Measurements from ENCODE around the gene APPL2.

Gene APPL2

DNA sequence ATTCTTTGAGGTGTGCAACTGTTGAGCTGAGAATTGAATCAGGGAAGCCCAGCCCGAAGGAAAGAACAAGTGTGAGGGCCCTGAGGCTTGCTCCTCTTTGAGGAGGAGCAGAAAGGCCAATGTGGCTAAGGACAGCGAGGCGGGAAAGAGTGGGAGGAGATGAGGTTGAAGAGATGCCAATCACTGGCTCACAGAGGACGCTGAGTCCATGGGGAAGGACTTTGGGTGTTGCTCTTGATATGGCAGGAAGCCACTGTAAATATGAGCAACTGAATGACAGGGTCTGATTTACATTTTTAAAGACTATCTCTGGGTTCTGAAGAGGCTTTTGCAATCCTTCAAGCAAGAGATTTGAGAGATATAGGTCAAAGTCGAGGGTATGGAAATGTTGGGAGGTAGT, 3.3 kb upstream of the APPL2 start:
- H3K36me3 Mint-ChIP-seq (ENCODE audit: low read depth) = peaks cover 13% of the 10 kb centered on the region
- H3K9me3 Mint-ChIP-seq = no peaks in the 10 kb centered on the region
- peaks cover 4% of the 10 kb centered on the region for H3K27me3 Mint-ChIP-seq
- H3K4me1 Mint-ChIP-seq (ENCODE audit: low read depth) = peaks cover 16% of the 10 kb centered on the region
- no peak overlapping the region for H3K27ac Mint-ChIP-seq
- intact Hi-C loops (cut with micrococcal nuclease) = loop anchor here (5.0 kb wide), 1 partner anchor 1282 kb away; a partner anchor contains a TSS
- no peak overlapping the region for H3K4me3 Mint-ChIP-seq

DNA sequence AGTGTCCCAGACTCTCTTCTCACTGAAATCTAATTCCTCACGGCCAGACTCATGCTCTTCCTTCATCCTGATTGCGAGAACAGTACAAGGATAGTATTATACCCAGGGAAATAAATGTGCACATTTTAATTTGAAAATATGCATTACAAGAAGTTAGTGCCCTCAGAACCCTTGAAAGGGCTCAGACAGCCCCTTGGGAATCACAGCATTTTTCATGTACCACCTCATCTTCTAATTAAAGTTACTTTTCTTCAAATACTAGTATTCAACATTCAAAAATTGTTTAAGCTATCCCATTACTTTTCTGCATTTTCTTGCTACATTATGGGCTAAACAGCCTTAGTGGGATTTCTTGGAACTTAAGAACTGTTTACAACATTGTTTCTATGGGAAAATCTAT, 1.7 kb upstream of the APPL2 start:
- Mint-ChIP-seq H3K9me3 (no peaks in the 10 kb centered on the region), H3K36me3 (ENCODE audit: low read depth) (peaks cover 24% of the 10 kb centered on the region), H3K4me1 (ENCODE audit: low read depth) (peaks cover 32% of the 10 kb centered on the region), H3K27me3 (peaks cover 2% of the 10 kb centered on the region), H3K4me3 (no peak overlapping the region), H3K27ac (no peak overlapping the region)
- intact Hi-C loops (cut with micrococcal nuclease) = loop anchor here (5.0 kb wide), 1 partner anchor 1280 kb away; a partner anchor contains a TSS

DNA sequence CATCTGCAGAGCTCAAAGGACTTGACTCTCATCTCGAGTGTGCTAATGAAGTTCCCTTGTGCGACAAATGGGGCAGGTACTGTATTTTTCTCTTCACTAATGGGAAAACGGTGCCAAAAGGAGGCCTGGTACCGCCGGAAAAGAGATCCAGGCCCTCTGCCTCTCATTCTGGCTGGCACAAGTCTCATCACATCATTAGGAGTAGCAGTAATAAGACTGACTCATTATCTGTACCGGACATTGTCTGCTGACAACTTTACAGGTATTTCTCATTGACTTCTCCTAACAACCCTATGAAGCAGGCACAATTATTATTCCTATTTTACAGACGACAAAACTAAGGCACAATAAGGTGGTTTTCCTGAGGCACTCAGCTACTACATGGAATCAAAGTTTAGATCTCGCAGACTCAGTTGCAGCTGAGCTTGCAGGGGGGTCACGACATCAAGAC, 668 bp downstream of the APPL2 start:
- Mint-ChIP-seq H3K27ac (peak overlapping the region; percentile 93), H3K9me3 (no peaks in the 10 kb centered on the region), H3K4me1 (ENCODE audit: low read depth) (peaks cover 56% of the 10 kb centered on the region), H3K36me3 (ENCODE audit: low read depth) (peaks cover 48% of the 10 kb centered on the region), H3K4me3 (peak overlapping the region; percentile 86), H3K27me3 (peaks cover 2% of the 10 kb centered on the region)
- intact Hi-C loops (cut with micrococcal nuclease) = loop anchor here (5.0 kb wide), 1 partner anchor 1278 kb away; a partner anchor contains a TSS

DNA sequence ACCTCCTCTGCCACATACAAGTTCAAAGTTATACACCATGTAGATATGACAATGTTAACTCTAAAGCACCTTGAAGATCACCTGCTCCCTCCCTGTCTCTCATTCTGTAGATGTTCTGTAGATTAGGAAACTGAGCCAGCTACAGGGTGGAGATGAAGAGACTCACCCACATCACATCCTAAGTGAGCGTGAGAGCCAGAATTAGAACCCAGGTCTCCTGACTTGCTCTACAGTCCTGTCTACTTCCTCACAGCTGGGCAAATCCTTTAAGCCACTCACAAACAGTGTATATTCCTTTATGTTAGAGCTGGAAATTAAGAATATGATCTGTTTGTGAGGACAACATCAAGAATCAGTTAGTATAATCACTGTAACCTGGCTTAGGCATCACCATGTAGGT, 1.8 kb downstream of the APPL2 start:
- Mint-ChIP-seq H3K4me3 (peak overlapping the region; percentile 86), H3K27ac (peak overlapping the region; percentile 93), H3K36me3 (ENCODE audit: low read depth) (peaks cover 59% of the 10 kb centered on the region), H3K9me3 (no peaks in the 10 kb centered on the region), H3K27me3 (peaks cover 2% of the 10 kb centered on the region), H3K4me1 (ENCODE audit: low read depth) (peaks cover 67% of the 10 kb centered on the region)
- intact Hi-C loops (cut with micrococcal nuclease) = loop anchor here (1.0 kb wide), 1 partner anchor 8 kb away; no protein-coding TSS in a partner anchor

DNA sequence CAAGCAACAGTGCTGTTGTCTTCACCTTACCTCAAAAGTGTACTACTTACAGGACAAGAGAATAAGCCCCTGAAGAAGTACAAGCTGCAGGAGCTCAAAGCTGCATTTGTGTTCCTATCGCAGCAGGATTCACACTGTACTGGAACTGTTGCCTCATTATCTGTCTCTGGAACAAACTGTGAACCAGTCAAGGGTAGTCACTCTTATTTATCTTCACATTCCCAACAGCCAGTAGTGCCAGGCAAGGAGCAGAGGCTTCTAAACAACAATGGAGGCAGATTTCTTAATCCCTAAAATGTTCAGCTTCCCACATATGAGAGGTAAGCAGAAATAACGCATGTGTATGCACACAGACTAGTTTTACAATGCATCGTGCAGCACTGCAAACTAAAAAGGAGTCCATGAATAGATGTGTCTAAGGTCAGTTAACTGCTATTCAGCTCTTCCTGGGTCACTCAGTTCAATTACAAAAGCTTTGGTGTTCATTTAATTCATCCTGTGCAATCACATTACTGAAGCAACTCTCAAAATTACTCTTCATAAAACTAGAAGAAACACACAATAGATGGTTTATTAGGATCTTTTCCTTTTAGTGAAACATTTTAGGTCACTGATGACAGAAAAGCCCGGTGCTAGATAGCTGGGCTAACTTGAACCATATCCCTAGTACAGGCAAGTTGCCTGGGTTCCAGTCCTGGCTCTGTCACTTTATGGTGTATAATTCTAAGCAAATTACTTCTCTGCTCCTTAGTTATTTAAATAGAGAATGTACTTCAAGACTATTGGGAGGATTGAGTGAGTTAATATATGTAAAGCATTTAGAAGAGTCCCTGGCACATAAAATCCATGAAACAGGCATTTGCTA, 2.7 kb downstream of the APPL2 start:
- peak overlapping the region; percentile 42 for H3K4me3 Mint-ChIP-seq
- intact Hi-C loops (cut with micrococcal nuclease) = no loop called here
- H3K9me3 Mint-ChIP-seq = no peaks in the 10 kb centered on the region
- H3K27me3 Mint-ChIP-seq = peaks cover 2% of the 10 kb centered on the region
- H3K4me1 Mint-ChIP-seq (ENCODE audit: low read depth) = peaks cover 74% of the 10 kb centered on the region
- peaks cover 67% of the 10 kb centered on the region for H3K36me3 Mint-ChIP-seq (ENCODE audit: low read depth)
- H3K27ac Mint-ChIP-seq = no peak overlapping the region

DNA sequence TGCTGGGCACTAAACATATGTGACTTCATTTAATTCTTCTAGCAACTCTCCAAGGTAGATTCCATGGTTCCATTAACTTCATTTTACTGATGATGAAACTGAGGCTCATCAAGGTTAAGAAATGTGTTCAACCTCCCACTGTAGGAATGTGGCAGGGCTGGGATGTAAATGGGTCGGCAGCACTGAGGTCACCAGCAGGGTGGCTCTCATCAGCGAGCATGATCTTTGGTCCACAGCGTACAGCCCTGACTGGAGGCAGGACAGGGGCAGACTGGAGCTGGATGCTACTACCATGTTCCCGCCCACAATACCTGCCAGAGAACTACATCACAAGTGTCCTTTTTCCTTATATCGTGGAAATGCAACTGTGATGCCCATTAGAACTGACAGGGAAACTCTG, 4.6 kb downstream of the APPL2 start:
- intact Hi-C loops (cut with micrococcal nuclease) = no loop called here
- H3K36me3 Mint-ChIP-seq (ENCODE audit: low read depth) = peaks cover 86% of the 10 kb centered on the region
- peaks cover 83% of the 10 kb centered on the region for H3K4me1 Mint-ChIP-seq (ENCODE audit: low read depth)

DNA sequence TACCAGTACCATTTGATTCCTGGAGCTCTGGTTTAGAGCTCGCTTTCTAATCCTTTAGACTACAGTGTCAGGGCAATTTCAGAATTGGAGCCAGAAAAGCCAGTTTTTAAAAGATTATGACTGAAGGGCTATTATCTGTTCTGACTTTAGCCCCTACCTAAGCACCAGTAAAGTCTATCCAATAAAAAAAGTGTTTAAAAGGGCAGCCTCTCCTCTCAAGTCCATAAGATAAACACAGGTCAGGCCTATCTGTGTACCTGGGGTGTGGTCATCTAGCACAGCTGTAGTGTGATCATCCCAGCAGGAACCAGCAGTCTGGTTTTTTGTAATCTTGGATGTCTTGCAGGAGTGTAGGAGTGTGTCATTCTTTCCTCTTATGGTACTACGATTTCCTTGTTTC, 6.6 kb downstream of the APPL2 start:
- Mint-ChIP-seq H3K27ac (peak overlapping the region; percentile 80), H3K27me3 (no peaks in the 10 kb centered on the region), H3K36me3 (ENCODE audit: low read depth) (peaks cover 83% of the 10 kb centered on the region), H3K4me3 (no peak overlapping the region), H3K4me1 (ENCODE audit: low read depth) (peaks cover 93% of the 10 kb centered on the region), H3K9me3 (no peaks in the 10 kb centered on the region)
- intact Hi-C loops (cut with micrococcal nuclease) = loop anchor here (10.0 kb wide), 1 partner anchor 155 kb away; no protein-coding TSS in a partner anchor

More for the DNA sequence above, 4.6 kb downstream of the APPL2 start:
- H3K4me3 Mint-ChIP-seq = no peak overlapping the region
- H3K27ac Mint-ChIP-seq = no peak overlapping the region
- H3K9me3 Mint-ChIP-seq = no peaks in the 10 kb centered on the region
- no peaks in the 10 kb centered on the region for H3K27me3 Mint-ChIP-seq

DNA sequence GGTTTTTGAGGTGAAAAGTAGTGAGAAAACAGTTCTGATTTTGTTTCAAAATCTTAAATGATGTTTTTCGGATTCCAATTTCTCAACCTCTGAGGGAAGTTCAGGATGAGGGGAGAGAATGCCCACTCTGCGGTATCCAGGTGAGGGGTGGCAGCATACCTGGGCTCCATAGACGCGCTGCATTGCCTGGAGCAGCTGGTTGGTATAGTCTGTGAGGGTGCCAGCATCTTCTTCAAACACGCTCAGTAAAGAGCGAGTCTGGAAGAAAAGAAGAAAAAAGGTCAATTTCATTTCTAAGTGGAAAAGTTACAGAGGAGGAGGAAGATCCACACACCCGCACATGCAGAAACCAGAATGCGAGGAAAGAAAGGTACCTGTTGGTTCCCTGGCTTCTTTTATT, 7.0 kb downstream of the APPL2 start:
- H3K27me3 Mint-ChIP-seq = no peaks in the 10 kb centered on the region
- peak overlapping the region; percentile 80 for H3K27ac Mint-ChIP-seq
- no peaks in the 10 kb centered on the region for H3K9me3 Mint-ChIP-seq
- H3K4me3 Mint-ChIP-seq = peak overlapping the region; percentile 46
- intact Hi-C loops (cut with micrococcal nuclease) = loop anchor here (10.0 kb wide), 1 partner anchor 156 kb away; no protein-coding TSS in a partner anchor
- H3K36me3 Mint-ChIP-seq (ENCODE audit: low read depth) = peaks cover 83% of the 10 kb centered on the region
- peaks cover 93% of the 10 kb centered on the region for H3K4me1 Mint-ChIP-seq (ENCODE audit: low read depth)

DNA sequence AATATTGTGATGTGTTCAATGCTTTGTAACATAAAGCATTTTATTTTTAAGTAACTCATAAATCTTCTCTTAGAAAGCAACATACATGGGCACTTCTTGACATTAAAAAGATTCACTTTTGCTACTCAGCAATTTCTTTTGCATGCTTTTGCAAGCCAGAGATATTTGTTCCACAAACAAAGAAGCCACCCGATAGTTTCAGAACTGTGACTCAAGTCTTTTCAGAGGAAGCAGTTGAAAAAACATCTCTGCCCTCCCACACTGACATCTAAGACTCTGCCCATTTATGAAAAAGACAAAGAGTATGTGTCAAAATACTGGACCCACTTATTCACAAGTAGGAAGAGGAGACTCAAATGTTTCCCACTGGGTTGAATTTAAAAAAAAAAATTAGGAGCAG, 7.5 kb downstream of the APPL2 start:
- Mint-ChIP-seq H3K4me3 (no peak overlapping the region), H3K36me3 (ENCODE audit: low read depth) (peaks cover 87% of the 10 kb centered on the region), H3K4me1 (ENCODE audit: low read depth) (peaks cover 93% of the 10 kb centered on the region), H3K27ac (peak overlapping the region; percentile 80), H3K27me3 (no peaks in the 10 kb centered on the region), H3K9me3 (no peaks in the 10 kb centered on the region)
- intact Hi-C loops (cut with micrococcal nuclease) = loop anchor here (10.0 kb wide), 1 partner anchor 156 kb away; no protein-coding TSS in a partner anchor

DNA sequence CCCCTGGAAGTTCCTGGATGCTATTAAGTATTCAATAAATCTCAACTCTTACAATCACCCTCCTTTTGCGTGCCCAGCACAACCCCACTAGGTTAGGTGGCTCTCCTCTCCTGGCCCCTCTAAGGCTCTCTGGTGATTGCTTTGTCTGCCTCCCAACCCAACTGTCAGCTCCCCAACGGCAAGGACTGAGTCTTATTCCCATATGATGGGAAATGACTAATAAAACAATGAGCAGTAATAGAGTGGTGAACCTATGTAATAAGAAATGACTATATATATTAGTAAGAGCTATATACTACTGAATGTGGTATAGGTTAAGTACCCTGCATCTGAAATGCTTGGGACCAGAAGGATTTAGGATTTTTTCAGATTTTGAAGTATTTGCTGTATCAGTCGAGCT, 8.1 kb downstream of the APPL2 start:
- no peaks in the 10 kb centered on the region for H3K27me3 Mint-ChIP-seq
- peaks cover 88% of the 10 kb centered on the region for H3K36me3 Mint-ChIP-seq (ENCODE audit: low read depth)
- peaks cover 93% of the 10 kb centered on the region for H3K4me1 Mint-ChIP-seq (ENCODE audit: low read depth)
- H3K4me3 Mint-ChIP-seq = peak overlapping the region; percentile 45
- no peaks in the 10 kb centered on the region for H3K9me3 Mint-ChIP-seq
- intact Hi-C loops (cut with micrococcal nuclease) = loop anchor here (10.0 kb wide), 1 partner anchor 157 kb away; no protein-coding TSS in a partner anchor
- H3K27ac Mint-ChIP-seq = peak overlapping the region; percentile 80

DNA sequence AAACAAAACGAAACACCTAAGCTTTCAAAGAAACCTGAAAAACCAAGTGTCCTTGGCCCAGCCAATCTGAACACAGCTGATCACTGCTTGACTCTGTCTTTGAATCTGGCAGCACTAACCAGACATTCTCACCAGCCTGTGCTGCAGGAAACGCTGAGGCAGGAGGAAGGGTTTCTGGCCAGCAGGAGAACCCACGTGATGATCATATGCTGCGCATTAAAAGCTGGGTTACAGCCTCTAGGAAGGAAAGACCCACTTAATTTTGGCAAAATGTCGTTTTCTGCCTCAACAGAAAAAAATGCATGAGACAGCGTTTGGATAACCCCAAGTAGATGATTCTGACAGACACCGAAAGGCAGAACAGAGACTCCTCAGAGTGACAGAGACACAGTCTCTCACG, 9.8 kb downstream of the APPL2 start:
- intact Hi-C loops (cut with micrococcal nuclease) = loop anchor here (1.0 to 10.0 kb wide), 2 partner anchors 8 to 159 kb away; no protein-coding TSS in a partner anchor
- Mint-ChIP-seq H3K9me3 (no peaks in the 10 kb centered on the region), H3K4me3 (peak overlapping the region; percentile 20), H3K27ac (peak overlapping the region; percentile 80), H3K4me1 (ENCODE audit: low read depth) (peaks cover 90% of the 10 kb centered on the region), H3K36me3 (ENCODE audit: low read depth) (peaks cover 88% of the 10 kb centered on the region), H3K27me3 (no peaks in the 10 kb centered on the region)

DNA sequence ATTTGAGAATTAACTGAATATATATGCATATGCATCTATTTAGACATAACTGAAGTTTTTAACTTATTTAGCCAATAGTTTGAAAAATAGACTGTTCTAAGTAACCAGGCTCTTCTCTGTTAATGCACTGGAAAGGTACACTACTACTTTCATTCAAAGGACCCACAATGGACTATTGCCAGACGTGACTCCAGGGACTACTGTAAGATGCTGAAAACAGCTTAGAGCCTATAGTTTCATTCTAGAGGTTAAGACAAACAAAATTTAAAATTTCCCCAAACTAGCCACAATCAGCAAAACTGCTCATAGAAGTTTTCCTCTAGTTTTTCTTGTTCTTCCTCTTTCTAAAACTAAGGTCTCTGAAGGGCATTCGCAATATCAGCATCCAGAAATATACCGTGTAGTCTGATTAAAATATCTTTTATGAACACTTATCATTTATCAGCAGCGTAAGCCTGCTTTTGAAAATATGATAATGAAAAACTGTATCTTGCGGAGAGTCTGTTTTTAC, 10.4 kb downstream of the APPL2 start:
- peak overlapping the region; percentile 80 for H3K27ac Mint-ChIP-seq
- intact Hi-C loops (cut with micrococcal nuclease) = loop anchor here (1.0 to 10.0 kb wide), 2 partner anchors 9 to 159 kb away; no protein-coding TSS in a partner anchor
- H3K36me3 Mint-ChIP-seq (ENCODE audit: low read depth) = peaks cover 88% of the 10 kb centered on the region
- H3K9me3 Mint-ChIP-seq = no peaks in the 10 kb centered on the region
- peak overlapping the region; percentile 50 for H3K4me3 Mint-ChIP-seq
- no peaks in the 10 kb centered on the region for H3K27me3 Mint-ChIP-seq
- peaks cover 86% of the 10 kb centered on the region for H3K4me1 Mint-ChIP-seq (ENCODE audit: low read depth)

DNA sequence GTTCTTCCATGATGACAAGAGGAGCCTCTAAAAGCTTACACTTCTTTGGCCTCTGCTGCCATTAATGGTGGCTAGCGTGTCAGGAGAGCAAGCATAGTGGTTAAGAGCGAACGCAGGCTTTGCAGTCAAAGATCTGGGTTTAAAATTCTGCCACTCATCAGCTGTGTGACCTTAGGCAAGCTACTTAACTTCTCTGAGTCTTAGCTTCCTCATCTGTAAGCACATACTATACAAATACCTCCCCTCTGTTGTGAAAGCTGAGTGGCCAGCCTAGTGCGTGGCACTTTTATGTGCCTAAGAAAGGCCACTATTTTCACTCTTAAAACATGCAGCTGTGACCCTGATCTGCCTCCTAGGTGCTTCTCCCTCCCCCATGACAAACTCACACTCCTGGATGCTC, 11.6 kb downstream of the APPL2 start:
- no peaks in the 10 kb centered on the region for H3K27me3 Mint-ChIP-seq
- peaks cover 79% of the 10 kb centered on the region for H3K4me1 Mint-ChIP-seq (ENCODE audit: low read depth)
- peak overlapping the region; percentile 80 for H3K27ac Mint-ChIP-seq

DNA sequence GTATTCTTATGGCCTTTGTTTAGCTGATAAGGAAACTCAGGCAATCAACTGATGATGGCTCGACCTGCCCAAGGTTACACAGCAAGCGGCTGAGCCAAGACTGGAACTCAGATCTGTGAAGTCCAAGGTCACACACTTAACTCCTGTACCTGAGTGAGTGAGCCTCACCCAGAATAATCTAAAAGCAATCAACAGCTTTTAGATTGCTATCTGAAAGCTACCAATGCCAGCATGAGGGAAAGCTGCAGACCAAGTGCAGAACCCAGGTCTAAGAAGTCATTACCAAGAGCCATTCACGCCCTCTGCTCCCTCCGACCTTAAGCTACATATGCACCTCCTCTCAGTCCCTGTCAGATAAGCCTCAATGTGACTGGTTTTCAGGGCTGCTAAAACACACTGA, 12.1 kb downstream of the APPL2 start:
- Mint-ChIP-seq H3K4me1 (ENCODE audit: low read depth) (peaks cover 74% of the 10 kb centered on the region), H3K27ac (peak overlapping the region; percentile 80), H3K27me3 (no peaks in the 10 kb centered on the region), H3K4me3 (no peak overlapping the region), H3K9me3 (no peaks in the 10 kb centered on the region), H3K36me3 (ENCODE audit: low read depth) (peaks cover 87% of the 10 kb centered on the region)
- intact Hi-C loops (cut with micrococcal nuclease) = loop anchor here (10.0 kb wide), 1 partner anchor 161 kb away; no protein-coding TSS in a partner anchor

More for the DNA sequence above, 11.6 kb downstream of the APPL2 start:
- intact Hi-C loops (cut with micrococcal nuclease) = loop anchor here (10.0 kb wide), 1 partner anchor 160 kb away; no protein-coding TSS in a partner anchor
- Mint-ChIP-seq H3K36me3 (ENCODE audit: low read depth) (peaks cover 87% of the 10 kb centered on the region), H3K9me3 (no peaks in the 10 kb centered on the region), H3K4me3 (no peak overlapping the region)

Measured in dendritic cell treated with granulocyte-macrophage colony-stimulating factor and Interleukin-4, amounts not matched to agents 40 ng/mL and 50 ng/mL, for 4 days (primary cell).